NCI-H446 treated with DMSO at 0.1 percent for 48 hours (cell line): ENCODE results near the gene RSPRY1.

Experiments
- DNase-seq: peaks from one replicate; lab custom pipeline; 2025; lab: John Stamatoyannopoulos, UW

RSPRY1 gene

DNA sequence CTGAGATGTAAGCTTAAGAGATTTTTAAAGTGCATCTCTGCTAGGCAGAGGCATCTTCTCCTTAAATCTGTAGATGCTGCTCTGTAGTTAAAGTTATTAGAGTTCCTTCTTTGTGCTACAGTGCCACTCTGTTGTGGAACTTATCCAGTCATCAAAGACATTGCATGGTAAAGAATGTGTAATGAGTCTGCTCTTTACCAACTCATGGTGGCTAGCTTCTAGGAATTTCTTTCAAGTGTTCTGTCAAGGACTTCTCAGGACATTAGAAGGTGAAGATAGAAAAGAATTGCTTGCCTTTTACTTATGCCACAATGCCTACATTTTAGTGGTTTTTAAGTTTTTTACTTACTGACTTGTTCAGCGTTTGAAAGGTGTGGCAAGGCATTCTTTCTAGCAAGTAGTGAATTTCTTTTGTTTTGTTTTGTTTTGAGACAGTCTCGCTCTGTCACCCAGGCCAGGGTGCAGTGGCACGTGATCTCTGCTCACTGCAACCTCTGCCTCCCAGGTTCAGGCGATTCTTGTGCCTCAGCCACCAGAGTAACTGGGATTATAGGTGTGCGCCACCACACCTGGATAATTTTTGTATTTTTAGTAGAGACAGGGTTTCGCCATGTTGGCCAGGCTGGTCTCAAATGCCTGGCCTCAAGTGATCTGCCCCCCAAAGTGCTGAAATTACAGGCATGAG is 38.7 kb downstream of the RSPRY1 start:
- no peak for DNase-seq

- DNase-seq, result no peak
Observed at GRCh38 chr16:57225978-57226377, 39.8 kb downstream of the RSPRY1 start.

GRCh38 chr16:57226701-57227621 is 40.8 kb downstream of the RSPRY1 start:
- DNase-seq, result no peak

DNA sequence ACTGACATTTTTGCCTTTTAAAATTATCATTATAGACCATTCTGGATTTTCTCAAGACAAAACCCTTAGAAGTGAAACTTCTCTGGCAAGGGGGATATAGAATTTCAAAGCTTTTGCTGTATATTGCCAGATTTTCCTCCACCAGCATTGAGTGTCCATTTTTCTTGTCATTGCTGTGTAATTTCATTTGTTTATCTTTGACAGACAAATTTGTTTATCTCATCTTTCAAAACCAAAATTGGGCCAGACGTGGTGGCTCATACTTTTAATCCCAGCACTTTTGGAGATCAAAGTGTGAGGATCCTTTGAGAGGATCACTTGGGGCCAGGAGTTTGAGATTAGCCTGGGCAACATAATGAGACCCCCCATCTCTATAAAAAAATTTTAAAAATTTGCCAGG is 43.0 kb downstream of the RSPRY1 start:
- no peak for DNase-seq

DNA sequence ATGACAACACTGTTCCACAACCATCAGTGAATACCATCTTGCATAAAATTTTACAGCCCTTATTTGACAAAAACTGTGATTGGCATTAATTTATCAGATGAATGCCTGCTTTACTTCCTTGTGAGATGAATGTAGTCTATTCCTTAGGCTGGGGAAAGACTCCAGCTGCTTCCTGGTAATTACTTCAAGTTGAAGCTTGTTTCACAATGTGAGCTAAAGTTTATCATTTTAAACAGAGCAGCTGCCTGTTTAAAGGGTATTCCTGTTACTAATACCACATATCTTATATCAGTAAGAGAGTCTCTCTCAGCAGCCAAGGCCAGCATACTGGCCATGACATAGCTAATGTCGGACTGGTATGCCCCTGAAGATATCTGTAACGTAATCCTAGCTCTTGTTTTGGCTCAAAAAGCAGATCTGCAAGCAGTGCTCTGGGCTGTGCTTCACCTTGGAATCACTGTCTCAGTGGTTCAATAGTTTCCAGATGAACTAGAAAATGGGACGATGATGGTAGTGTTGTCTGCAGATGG is 45.8 kb downstream of the RSPRY1 start:
- DNase-seq, result no peak

DNA sequence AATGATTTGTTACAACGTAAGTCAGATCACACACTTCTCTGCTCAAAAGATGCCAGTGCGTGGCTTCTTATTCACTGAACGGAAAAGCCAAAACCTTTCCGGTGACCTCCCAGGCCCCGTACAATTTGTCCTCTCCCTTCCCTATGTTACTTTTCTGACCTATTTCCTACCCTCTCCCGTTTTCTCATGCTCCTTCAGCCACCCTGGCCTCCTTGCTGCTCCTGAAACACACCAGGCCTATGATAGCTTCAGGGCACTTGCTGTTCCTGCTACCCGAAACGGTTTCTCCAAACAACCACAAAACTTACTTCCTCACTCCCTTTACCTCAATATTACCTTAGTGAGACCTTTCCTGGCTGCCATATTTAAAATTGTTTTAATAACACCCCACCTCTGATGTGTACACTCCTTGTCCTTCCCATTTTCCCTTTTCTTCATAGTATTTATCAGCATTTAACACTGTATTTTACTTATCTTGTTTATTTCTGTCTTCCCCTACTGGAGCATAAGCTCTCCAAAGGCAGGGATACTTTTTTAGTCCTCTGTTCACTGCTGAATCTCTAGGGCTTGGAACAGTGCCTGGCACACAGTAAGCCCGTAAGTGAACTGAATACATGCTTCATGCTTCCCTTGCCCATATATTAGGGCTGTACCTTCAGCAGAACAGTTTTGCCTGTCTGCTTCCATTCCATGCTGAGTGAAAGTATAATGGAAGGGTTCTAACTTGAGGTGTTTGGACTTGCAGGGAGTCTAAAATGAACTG is 48.0 kb downstream of the RSPRY1 start:
- DNase-seq, result no peak

GRCh38 chr16:57234707-57235092 is 48.6 kb downstream of the RSPRY1 start:
- DNase-seq, result no peak

DNA sequence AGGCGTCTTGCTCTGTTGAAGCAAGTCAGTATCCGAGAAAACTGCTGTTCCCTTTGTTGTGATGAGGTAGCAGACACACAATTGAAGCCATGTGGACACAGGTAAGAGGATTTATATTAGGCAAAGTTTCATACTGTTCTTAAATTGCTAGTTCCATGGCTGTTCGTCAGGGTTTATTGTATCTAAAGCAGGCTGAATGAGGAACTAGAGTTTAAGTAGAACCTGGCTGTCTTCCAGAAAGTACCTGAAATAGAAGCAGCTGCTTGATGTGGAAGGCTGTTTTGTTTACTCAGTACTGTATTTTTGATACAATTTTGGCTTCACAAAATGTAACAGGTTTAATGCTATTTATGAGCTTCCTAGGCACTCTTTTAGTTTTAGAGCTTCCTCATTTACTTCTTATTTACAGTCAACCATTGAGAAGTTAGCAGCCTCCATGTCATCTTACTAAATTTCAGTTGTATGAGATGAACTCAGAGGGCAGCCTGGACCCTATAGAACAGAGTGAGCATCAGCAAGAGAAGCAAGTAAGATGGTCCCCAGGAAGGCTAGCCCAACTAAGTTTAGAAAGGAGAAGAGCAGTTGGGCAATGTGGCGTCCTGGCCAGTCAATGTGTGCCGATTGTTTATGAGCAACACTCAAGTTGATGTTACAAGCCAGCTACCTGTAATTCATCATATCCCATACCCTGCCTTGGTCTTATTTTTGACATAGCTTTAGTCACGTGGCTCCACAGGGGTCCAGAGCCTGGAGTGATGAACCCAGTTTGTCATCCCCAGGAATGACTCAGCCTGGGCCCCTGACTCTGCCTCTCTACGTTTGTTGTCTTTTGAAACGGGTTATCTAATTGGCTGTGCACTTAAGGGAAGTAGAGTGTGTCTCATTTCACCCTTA is 49.2 kb downstream of the RSPRY1 start:
- no peak for DNase-seq

DNA sequence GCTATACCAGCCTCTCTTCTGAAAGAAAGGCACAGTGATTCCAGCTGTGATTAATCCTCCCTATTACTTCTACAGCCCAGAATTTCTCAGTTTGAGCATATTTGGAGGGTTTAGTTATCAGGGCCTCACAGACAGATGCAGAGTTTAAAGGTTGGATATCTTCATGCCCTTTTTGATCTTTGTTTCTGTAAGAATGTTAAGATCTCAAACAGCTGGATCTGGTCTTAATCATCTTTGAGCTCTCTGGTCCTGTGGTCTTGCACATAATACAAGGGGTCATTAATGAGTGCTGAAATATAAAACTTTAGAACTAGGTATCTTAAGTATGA is 49.9 kb downstream of the RSPRY1 start:
- DNase-seq, result no peak

- DNase-seq, result no peak
Observed at GRCh38 chr16:57238682-57239081, 52.6 kb downstream of the RSPRY1 start.

- no peak for DNase-seq
Observed at GRCh38 chr16:57239107-57239506, 53.0 kb downstream of the RSPRY1 start.

GRCh38 chr16:57240851-57241250 is 54.7 kb downstream of the RSPRY1 start:
- DNase-seq, result no peak

- no peak for DNase-seq
Observed at GRCh38 chr16:57242650-57243049, 56.5 kb downstream of the RSPRY1 start.

DNA sequence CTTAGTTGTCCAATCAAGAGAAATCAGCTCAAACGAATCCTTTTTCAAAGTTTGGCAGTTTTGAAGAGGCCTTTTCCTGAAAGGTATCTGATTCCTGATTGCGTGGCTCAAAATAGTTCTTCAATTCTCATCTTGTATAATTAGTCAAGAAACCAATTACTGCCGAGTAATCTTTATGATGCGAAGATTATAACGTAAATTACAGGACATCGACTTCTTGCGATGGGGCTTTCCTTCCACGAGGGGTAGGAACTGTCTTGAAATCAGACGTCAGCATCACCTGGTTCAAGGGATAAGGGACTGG is 58.3 kb downstream of the RSPRY1 start:
- DNase-seq, result no peak

DNA sequence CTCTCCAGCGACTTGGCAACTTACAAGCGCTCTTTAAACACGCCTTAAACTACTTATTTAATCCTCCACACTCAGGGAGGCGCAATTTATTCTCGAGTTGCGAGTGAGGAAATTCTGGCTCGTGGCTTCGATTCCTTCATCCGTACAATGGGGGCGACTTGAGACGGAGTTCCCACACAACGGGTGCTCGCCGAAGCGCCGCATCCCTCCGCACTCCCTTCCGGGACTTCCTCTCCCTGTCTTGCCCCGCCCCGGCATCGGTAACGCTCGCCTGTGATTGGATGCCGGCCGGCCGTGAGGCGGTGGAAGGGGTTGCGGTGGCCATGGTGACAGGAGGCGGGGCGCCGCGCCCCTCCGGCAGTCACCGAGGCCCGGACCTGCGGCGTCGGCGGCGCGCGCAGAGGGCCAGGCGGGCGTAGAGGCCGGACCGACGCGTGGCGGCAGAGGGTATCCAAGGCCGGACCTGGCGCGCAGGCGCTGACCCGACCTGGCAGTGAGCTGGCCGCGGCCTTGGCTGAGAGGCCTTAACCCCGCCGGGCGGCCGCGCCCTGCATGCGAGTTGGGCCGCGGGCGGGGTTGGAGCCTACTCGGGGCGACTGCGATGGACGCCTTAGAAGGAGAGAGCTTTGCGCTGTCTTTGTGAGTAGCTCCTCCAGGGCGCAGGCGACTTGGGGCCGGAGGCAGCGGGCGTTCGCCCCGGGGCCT is 58.8 kb downstream of the RSPRY1 start, which contains the start of gene ARL2BP:
TSS of gene ARL2BP (plus strand) at position 493 of the 705 bp plus-strand sequence. CDS start at position 602, 109 bp downstream.
- peak; percentile 72 for DNase-seq

DNA sequence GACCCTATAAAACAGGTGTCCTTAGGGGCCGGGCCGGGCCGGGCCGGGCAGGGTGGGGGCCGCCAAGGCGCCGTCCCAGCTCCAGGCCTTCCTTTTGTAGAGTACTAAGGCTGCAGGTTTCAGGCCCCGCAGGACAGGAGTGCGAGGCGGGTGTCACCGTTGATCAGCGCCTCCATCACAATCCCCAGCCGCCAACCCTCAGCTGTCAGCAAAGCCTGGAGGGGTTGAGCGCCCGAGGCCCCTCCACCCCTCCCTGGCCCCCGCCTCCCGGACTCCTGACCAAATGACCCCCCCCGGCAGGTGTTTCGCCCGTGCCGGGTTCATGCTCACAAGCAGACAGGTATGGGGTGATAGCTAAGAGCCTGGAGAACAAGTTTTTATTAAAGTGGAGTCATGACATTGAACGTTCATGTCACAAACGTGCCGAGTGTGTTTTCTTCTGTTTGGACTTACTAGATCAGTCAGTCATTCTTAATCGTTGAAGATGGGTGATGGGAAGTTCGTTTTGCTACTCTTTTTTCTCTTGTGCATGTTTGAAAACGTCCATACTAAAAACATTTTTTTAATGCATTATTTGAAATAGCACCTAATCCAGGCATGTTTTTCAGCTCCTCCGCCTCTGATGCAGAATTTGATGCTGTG is 59.5 kb downstream of the RSPRY1 start:
- no peak for DNase-seq

GRCh38 chr16:57251352-57251751 is 65.2 kb downstream of the RSPRY1 start:
- no peak for DNase-seq

DNA sequence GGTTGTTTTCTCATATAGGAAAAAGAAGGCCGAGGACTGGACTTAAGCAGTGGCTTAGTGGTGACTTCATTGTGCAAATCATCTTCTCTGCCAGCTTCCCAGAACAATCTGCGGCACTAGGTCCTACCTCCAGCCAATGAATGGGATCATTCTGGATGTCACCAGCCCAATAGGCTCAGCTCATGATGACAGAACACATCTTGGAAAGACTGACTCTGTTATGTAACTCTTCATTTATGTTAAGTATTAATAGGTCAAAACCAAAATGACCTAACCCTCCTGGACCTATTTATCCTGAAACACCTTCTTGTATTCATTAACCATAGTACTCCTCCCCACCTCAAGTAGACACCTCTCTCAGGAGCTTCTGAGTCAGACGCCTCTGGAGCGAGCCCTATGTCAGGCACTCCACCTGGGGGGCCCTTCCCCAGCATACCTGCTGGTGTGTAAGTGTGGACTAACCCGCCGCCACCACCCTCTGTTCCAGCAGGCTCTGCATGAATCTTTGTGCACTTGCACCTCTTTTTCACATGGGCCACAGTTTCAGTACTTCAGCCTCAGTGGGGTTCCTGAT is 66.1 kb downstream of the RSPRY1 start:
- no peak for DNase-seq

- DNase-seq, result no peak
Observed at GRCh38 chr16:57253466-57253865, 67.3 kb downstream of the RSPRY1 start.
